ENCODE data around the gene MDM2.
"Not testable (repeated sequence)": the region's sequence is repeated elsewhere in the genome, so short reads cannot be mapped to it uniquely, and the experiment has no call there.

MDM2 gene

GRCh38 chr12:68805592-68806120 lies 2.3 kb upstream of the MDM2 start:
- DNase-seq (ENCODE audit: low read depth in 1 of 2, low spot score in 1 of 2), result no peak

- no peak for DNase-seq (ENCODE audit: low read depth in 1 of 2, low spot score in 1 of 2)
Measured at GRCh38 chr12:68806488-68807237, 1.3 kb upstream of the MDM2 start.

DNA sequence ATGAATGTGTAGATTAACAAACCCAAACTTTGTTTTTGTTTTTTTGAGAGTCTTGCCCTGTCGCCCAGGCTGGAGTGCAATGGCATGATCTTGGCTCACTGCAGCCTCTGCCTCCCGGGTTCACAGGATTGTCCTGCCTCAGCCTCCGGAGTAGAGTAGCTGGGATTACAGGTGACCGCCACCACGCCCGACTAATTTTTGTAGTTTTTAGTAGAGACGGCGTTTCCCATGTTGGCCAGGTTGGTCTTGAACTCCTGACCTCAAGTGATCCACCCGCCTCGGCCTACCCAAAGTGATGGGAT lies 752 bp upstream of the MDM2 start:
- peak in 1 of 2 donors; percentile 5 for DNase-seq (ENCODE audit: low read depth in 1 of 2, low spot score in 1 of 2)

DNA sequence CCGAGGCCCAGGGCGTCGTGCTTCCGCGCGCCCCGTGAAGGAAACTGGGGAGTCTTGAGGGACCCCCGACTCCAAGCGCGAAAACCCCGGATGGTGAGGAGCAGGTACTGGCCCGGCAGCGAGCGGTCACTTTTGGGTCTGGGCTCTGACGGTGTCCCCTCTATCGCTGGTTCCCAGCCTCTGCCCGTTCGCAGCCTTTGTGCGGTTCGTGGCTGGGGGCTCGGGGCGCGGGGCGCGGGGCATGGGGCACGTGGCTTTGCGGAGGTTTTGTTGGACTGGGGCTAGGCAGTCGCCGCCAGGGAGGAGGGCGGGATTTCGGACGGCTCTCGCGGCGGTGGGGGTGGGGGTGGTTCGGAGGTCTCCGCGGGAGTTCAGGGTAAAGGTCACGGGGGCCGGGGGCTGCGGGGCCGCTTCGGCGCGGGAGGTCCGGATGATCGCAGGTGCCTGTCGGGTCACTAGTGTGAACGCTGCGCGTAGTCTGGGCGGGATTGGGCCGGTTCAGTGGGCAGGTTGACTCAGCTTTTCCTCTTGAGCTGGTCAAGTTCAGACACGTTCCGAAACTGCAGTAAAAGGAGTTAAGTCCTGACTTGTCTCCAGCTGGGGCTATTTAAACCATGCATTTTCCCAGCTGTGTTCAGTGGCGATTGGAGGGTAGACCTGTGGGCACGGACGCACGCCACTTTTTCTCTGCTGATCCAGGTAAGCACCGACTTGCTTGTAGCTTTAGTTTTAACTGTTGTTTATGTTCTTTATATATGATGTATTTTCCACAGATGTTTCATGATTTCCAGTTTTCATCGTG lies 612 bp downstream of the MDM2 start:
- peak; percentile 18 to 27 for DNase-seq (ENCODE audit: low read depth in 1 of 2, low spot score in 1 of 2)

- no peak for DNase-seq (ENCODE audit: low read depth in 1 of 2, low spot score in 1 of 2)
Measured at GRCh38 chr12:68809190-68810026, 1.4 kb downstream of the MDM2 start.

DNA sequence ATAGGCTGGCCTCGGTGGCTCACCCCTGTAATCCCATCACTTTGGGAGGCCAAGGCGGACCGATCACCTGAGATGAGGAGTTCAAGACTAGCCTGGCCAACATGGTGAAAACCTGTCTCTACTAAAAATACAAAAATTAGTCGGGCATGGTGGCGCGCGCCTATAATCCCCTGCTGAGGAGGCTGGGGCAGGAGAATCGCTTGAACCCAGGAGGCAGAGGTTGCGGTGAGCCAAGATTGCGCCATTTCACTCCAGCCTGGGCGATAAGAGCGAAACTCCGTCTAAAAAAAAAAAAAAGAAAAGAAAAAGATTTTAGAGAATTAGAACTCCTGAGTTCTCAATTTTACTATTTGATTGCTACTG lies 2.0 kb downstream of the MDM2 start:
- not testable (repeated sequence) for DNase-seq (ENCODE audit: low read depth in 1 of 2, low spot score in 1 of 2)

GRCh38 chr12:68811573-68811972 lies 3.6 kb downstream of the MDM2 start:
- DNase-seq (ENCODE audit: low read depth in 1 of 2, low spot score in 1 of 2), result not testable (repeated sequence)

GRCh38 chr12:68812553-68813241 lies 4.7 kb downstream of the MDM2 start:
- no peak for DNase-seq (ENCODE audit: low read depth in 1 of 2, low spot score in 1 of 2)

- no peak for DNase-seq (ENCODE audit: low read depth in 1 of 2, low spot score in 1 of 2)
Measured at GRCh38 chr12:68813242-68813593, 5.2 kb downstream of the MDM2 start.

GRCh38 chr12:68814490-68815231 lies 6.7 kb downstream of the MDM2 start:
- no peak for DNase-seq (ENCODE audit: low read depth in 1 of 2, low spot score in 1 of 2)

GRCh38 chr12:68815232-68815927 lies 7.4 kb downstream of the MDM2 start:
- DNase-seq (ENCODE audit: low read depth in 1 of 2, low spot score in 1 of 2), result no peak

DNA sequence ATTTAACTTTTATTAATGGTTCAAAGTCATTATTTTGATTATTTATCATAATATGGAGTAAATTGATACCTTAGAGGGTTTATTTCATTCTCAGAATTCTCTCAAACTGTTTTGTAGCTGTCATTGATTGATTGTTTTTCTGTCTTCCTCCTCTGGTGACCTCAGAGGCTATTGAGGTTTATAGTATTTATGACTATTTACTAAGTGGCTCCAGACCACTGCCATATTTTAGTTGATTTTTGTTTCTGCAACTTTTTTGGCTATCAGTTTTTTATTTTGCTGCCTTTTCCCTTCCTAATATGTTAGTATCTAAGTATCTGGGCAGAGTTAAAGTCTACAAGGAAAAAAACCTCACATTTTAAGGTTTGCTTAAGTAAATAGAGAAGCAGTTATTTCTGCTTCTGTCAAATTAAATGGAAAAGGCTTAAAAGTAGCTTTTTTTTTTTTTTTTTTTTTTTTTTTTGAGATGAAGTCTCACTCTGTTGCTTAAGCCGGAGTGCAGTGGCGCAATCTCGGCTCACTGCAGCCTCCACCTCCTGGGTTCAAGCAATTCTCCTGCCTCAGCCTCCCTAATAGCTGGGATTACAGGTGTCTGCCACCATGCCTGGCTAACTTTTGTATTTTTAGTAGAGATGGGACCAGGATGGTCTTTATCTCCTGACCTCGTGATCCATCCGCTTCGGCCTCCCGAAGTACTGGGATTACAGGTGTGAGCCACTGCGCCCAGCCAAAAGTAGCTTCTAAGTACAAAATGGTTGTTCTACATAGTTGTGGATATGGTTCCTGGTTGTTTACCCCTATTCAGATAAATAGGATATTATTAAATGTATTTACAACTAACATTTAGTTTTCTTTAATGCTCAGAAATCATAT lies 8.2 kb downstream of the MDM2 start:
- no peak for DNase-seq (ENCODE audit: low read depth in 1 of 2, low spot score in 1 of 2)

DNA sequence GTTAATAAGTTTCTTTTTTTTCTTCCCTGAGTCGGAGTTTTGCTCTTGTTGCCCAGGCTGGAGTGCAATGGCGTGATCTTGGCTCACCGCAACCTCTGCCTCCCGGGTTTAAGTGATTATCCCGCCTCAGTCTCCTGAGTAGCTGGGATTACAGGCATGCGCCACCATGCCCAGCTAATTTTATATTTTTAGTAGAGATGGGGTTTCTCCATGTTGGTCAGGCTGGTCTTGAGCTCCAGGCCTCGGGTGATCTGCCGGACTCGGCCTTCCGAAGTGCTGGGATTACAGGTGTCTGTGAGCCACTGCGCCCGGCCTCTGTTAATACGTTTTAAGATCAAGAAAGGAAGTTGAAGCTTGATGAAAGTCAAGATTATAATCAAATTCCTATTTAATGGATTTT lies 11.5 kb downstream of the MDM2 start:
- DNase-seq (ENCODE audit: low read depth in 1 of 2, low spot score in 1 of 2), result not testable (repeated sequence)

GRCh38 chr12:68821357-68822188 lies 13.6 kb downstream of the MDM2 start:
- no peak for DNase-seq (ENCODE audit: low read depth in 1 of 2, low spot score in 1 of 2)

DNA sequence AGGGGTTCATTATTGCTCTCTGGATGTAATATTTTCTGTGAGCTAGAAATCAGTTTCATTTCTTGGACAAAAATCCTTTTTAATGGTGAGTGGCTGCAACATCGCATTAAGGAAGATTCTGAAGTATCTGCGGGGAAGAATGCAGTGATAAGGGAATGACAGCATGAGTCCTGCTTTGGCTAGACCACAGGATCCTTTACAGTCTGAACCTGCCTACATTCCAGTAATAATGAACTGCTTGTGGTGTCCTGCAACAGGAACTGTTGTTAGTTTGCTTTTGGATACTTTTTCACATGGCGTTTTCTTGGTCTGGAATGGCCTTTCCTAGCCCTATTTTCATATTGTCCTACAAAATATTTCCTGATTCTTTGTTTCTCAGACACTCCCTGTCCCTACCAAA lies 15.7 kb downstream of the MDM2 start:
- DNase-seq (ENCODE audit: low read depth in 1 of 2, low spot score in 1 of 2), result no peak

- no peak for DNase-seq (ENCODE audit: low read depth in 1 of 2, low spot score in 1 of 2)
Measured at GRCh38 chr12:68824131-68824530, 16.2 kb downstream of the MDM2 start.

GRCh38 chr12:68824597-68825250 lies 16.7 kb downstream of the MDM2 start:
- DNase-seq (ENCODE audit: low read depth in 1 of 2, low spot score in 1 of 2), result no peak
